ENCODE measurements around the gene EAF1. TPM values are rescaled to one million over a fixed set of nuclear protein-coding genes. Genes with fewer than 3 reads are reported as not detected.

The EAF1 gene
- total and polyA plus RNA-seq, 11 donors = 2.7 to 19.6 (median 9.8) TPM

GRCh38 chr3:15465876-15466585 lies 38.6 kb downstream of the EAF1 start:
- no peak overlapping the region for H3K27ac ChIP-seq
- 84 to 96% (median 95%) methylated on average over 4 to 6 of the region's 6 CpGs for WGBS, 4 donors
- H3K36me3 ChIP-seq = peaks cover 0 to 12% (median 5%) of the 10 kb centered on the region in 9 donors
- intact Hi-C loops (cut with DNase I) = no loop called here
- ATAC-seq (no peak), DNase-seq (no peak)
- H3K4me1 ChIP-seq = peaks cover 0 to 6% (median 0%) of the 10 kb centered on the region in 12 donors
- H3K4me3 ChIP-seq = no peak overlapping the region
- H3K9me3 ChIP-seq = no peaks in the 10 kb centered on the region
- TF ChIP-seq CTCF (IDR thresholded peaks at IDR 0.05) (no peak), POLR2A (IDR thresholded peaks at IDR 0.05) (no peak)
- no peaks in the 10 kb centered on the region for H3K27me3 ChIP-seq

GRCh38 chr3:15467227-15468181 lies 40.1 kb downstream of the EAF1 start:
- TF ChIP-seq CTCF (IDR thresholded peaks at IDR 0.05) (no peak), POLR2A (IDR thresholded peaks at IDR 0.05) (no peak)
- 86 to 89% (median 88%) methylated on average over 11 of the region's 11 CpGs for WGBS, 4 donors
- no peak overlapping the region for H3K4me3 ChIP-seq
- intact Hi-C loops (cut with DNase I) = no loop called here
- no peaks in the 10 kb centered on the region for H3K27me3 ChIP-seq
- ATAC-seq (no peak), DNase-seq (no peak)
- no peaks in the 10 kb centered on the region for H3K4me1 ChIP-seq
- H3K9me3 ChIP-seq = no peaks in the 10 kb centered on the region
- H3K27ac ChIP-seq = no peak overlapping the region
- peaks cover 0 to 12% (median 5%) of the 10 kb centered on the region in 9 donors for H3K36me3 ChIP-seq

GRCh38 chr3:15470261-15470660 lies 42.9 kb downstream of the EAF1 start:
- ATAC-seq (no peak), DNase-seq (no peak)
- Histone ChIP-seq H3K4me1 (no peaks in the 10 kb centered on the region), H3K4me3 (no peak overlapping the region), H3K9me3 (no peaks in the 10 kb centered on the region), H3K27me3 (no peaks in the 10 kb centered on the region), H3K36me3 (peaks cover 0 to 25% (median 0%) of the 10 kb centered on the region in 9 donors), H3K27ac (no peak overlapping the region)
- 86 to 96% (median 90%) methylated on average over 6 of the region's 6 CpGs for WGBS, 4 donors
- TF ChIP-seq CTCF (IDR thresholded peaks at IDR 0.05) (no peak), POLR2A (IDR thresholded peaks at IDR 0.05) (no peak)
- intact Hi-C loops (cut with DNase I) = no loop called here

- ATAC-seq (no peak), DNase-seq (no peak)
- 90 to 94% (median 93%) methylated on average over 2 of the region's 2 CpGs for WGBS, 4 donors
- TF ChIP-seq CTCF (IDR thresholded peaks at IDR 0.05) = no peak
- no peak for TF ChIP-seq POLR2A (IDR thresholded peaks at IDR 0.05)
- no peaks in the 10 kb centered on the region for H3K9me3 ChIP-seq
- no peaks in the 10 kb centered on the region for H3K27me3 ChIP-seq
- H3K36me3 ChIP-seq = peaks cover 0 to 25% (median 0%) of the 10 kb centered on the region in 9 donors
- intact Hi-C loops (cut with DNase I) = no loop called here
- H3K4me1 ChIP-seq = peaks cover 0 to under 1% (median 0%) of the 10 kb centered on the region in 12 donors
- H3K4me3 ChIP-seq = no peak overlapping the region
- H3K27ac ChIP-seq = no peak overlapping the region
These were observed 43.5 kb downstream of the EAF1 start for GRCh38 chr3:15470849-15471248.
